Measurements from ENCODE around the gene AMY2B. TPM values are rescaled to one million over a fixed set of nuclear protein-coding genes. Genes with fewer than 3 reads are reported as not detected.
A peak's percentile ranks its signal among the peaks of the same experiment; 100 is the strongest.
"Not testable (repeated sequence)": the region's sequence is repeated elsewhere in the genome, so short reads cannot be mapped to it uniquely, and the experiment has no call there.

AMY2B gene
- total RNA-seq, 1 donor from 2014 or later, result 3.9 TPM

- Histone ChIP-seq H3K27me3 (ENCODE audit: control insufficient read depth, insufficient read depth, low read length) (no peaks in the 10 kb centered on the region), H3K4me3 (ENCODE audit: low read depth, low read length) (no peak overlapping the region), H3K36me3 (ENCODE audit: control insufficient read depth, insufficient read depth, low read length) (no peaks in the 10 kb centered on the region)
- FAIRE-seq (no peak), DNase-seq (ENCODE audit: low read depth) (peak; percentile 8)
- no peak for TF ChIP-seq CTCF (IDR thresholded peaks at IDR 0.05; ENCODE audit: insufficient read depth, low read length, severe bottlenecking)
These were observed 9.6 kb upstream of the AMY2B start for GRCh38 chr1:103561643-103562395.

GRCh38 chr1:103563056-103563455 lies 8.3 kb upstream of the AMY2B start:
- no peak for TF ChIP-seq CTCF (IDR thresholded peaks at IDR 0.05; ENCODE audit: insufficient read depth, low read length, severe bottlenecking)
- no peak for FAIRE-seq
- no peak overlapping the region for H3K4me3 ChIP-seq (ENCODE audit: low read depth, low read length)
- H3K36me3 ChIP-seq (ENCODE audit: control insufficient read depth, insufficient read depth, low read length), result no peaks in the 10 kb centered on the region
- H3K27me3 ChIP-seq (ENCODE audit: control insufficient read depth, insufficient read depth, low read length), result no peaks in the 10 kb centered on the region
- DNase-seq (ENCODE audit: low read depth), result no peak

GRCh38 chr1:103569493-103569892 lies 1.9 kb upstream of the AMY2B start:
- H3K27me3 ChIP-seq (ENCODE audit: control insufficient read depth, insufficient read depth, low read length), result no peaks in the 10 kb centered on the region
- no peak overlapping the region for H3K4me3 ChIP-seq (ENCODE audit: low read depth, low read length)
- no peaks in the 10 kb centered on the region for H3K36me3 ChIP-seq (ENCODE audit: control insufficient read depth, insufficient read depth, low read length)
- no peak for TF ChIP-seq CTCF (IDR thresholded peaks at IDR 0.05; ENCODE audit: insufficient read depth, low read length, severe bottlenecking)
- FAIRE-seq (no peak), DNase-seq (ENCODE audit: low read depth) (no peak)

GRCh38 chr1:103576065-103576464 lies 4.7 kb downstream of the AMY2B start:
- FAIRE-seq (no peak), DNase-seq (ENCODE audit: low read depth) (no peak)
- no peak overlapping the region for H3K4me3 ChIP-seq (ENCODE audit: low read depth, low read length)
- TF ChIP-seq CTCF (IDR thresholded peaks at IDR 0.05; ENCODE audit: insufficient read depth, low read length, severe bottlenecking), result no peak
- no peaks in the 10 kb centered on the region for H3K36me3 ChIP-seq (ENCODE audit: control insufficient read depth, insufficient read depth, low read length)
- no peaks in the 10 kb centered on the region for H3K27me3 ChIP-seq (ENCODE audit: control insufficient read depth, insufficient read depth, low read length)

GRCh38 chr1:103576784-103577183 lies 5.4 kb downstream of the AMY2B start:
- FAIRE-seq; DNase-seq (ENCODE audit: low read depth); H3K27me3 ChIP-seq (ENCODE audit: control insufficient read depth, insufficient read depth, low read length); H3K36me3 ChIP-seq (ENCODE audit: control insufficient read depth, insufficient read depth, low read length); H3K4me3 ChIP-seq (ENCODE audit: low read depth, low read length): not testable (repeated sequence)

- TF ChIP-seq CTCF (IDR thresholded peaks at IDR 0.05; ENCODE audit: insufficient read depth, low read length, severe bottlenecking), result no peak
- no peak overlapping the region for H3K4me3 ChIP-seq (ENCODE audit: low read depth, low read length)
- H3K27me3 ChIP-seq (ENCODE audit: control insufficient read depth, insufficient read depth, low read length), result peaks cover 2% of the 10 kb centered on the region
- no peak for DNase-seq (ENCODE audit: low read depth)
- no peaks in the 10 kb centered on the region for H3K36me3 ChIP-seq (ENCODE audit: control insufficient read depth, insufficient read depth, low read length)
- FAIRE-seq, result no peak
These were observed 11.1 kb downstream of the AMY2B start for GRCh38 chr1:103582464-103582863.
